SK-N-SH (cell line): ENCODE measurements around the gene SCRN1. TPM values are rescaled to one million over a fixed set of nuclear protein-coding genes. Genes with fewer than 3 reads are reported as not detected.

Experiments
- CTCF ChIA-PET: fragments of 300-600, 350-600 bp; formaldehyde crosslinking; extraction: SDS; loops from one replicate; lab custom pipeline; 2021; lab: Yijun Ruan, JAX
- POLR2A ChIA-PET: fragments of 350-600 bp; sonication (Branson Sonifier 250); formaldehyde crosslinking; extraction: SDS; loops from one replicate; lab custom pipeline; 2020; ENCODE audit warnings: antibody characterized with exemption, inconsistent platforms; lab: Yijun Ruan, JAX
- DNase-seq: peaks from one replicate; pipeline ENCODE4 v3.0.0; 2012
- H2AFZ ChIP-seq: fragments of 200-600 bp; sonication (generic); 2 replicates; pipeline ENCODE4 v1.8.1; 2016; ENCODE audit warnings: antibody characterized with exemption, mild to moderate bottlenecking, low read depth
- H3F3A ChIP-seq: fragments of 200-600 bp; sonication (generic); replicated peaks from 2 replicates; pipeline ENCODE3; 2016; ENCODE audit warnings: antibody characterized with exemption, mild to moderate bottlenecking; ENCODE audit not compliant: insufficient read depth
- H3K27ac ChIP-seq, 2 experiments: fragments of 200-500 bp in 1 of 2; fragments of 200-600 bp in 1 of 2; sonication (Bioruptor generic) in 1 of 2; sonication (generic), shearing (Covaris generic) in 1 of 2; 2 replicates each; pipeline versions ENCODE4 v1.5.1 to v1.6.1; 2014 to 2016; ENCODE audit warnings: low read depth in 2 of 2, inconsistent platforms in 1 of 2, low read length in 1 of 2, mild to moderate bottlenecking in 1 of 2, mixed read lengths in 1 of 2
- H3K27me3 ChIP-seq: fragments of 200-600 bp; sonication (generic), shearing (Covaris generic); 2 replicates; pipeline ENCODE4 v1.6.1; 2016; ENCODE audit warnings: mixed run types; ENCODE audit not compliant: insufficient read depth
- H3K36me3 ChIP-seq, 2 experiments: fragments of 200-500 bp in 1 of 2; fragments of 200-600 bp in 1 of 2; sonication (Bioruptor generic) in 1 of 2; sonication (generic) in 1 of 2; replicated peaks in 1 of 2; 2 replicates each; pipeline versions ENCODE3 to v1.5.1; 2014 to 2016; ENCODE audit warnings: low read length in 1 of 2, mild to moderate bottlenecking in 1 of 2; ENCODE audit not compliant: insufficient read depth in 2 of 2, control insufficient read depth in 1 of 2
- H3K4me1 ChIP-seq, 2 experiments: fragments of 200-500 bp in 1 of 2; fragments of 200-600 bp in 1 of 2; sonication (Bioruptor generic) in 1 of 2; sonication (generic), shearing (Covaris generic) in 1 of 2; 2 replicates each; pipeline versions ENCODE4 v1.5.1 to v1.6.1; 2014 to 2016; ENCODE audit warnings: low read depth in 1 of 2, low read length in 1 of 2, mixed run types in 1 of 2; ENCODE audit not compliant: insufficient read depth in 2 of 2, control insufficient read depth in 1 of 2
- H3K4me2 ChIP-seq: fragments of 200-600 bp; sonication (generic), shearing (Covaris generic); 2 replicates; pipeline ENCODE4 v1.6.1; 2017; ENCODE audit warnings: mixed run types
- H3K4me3 ChIP-seq, 2 experiments: fragments of 200-500 bp in 1 of 2; fragments of 200-600 bp in 1 of 2; sonication (Bioruptor generic) in 1 of 2; sonication (generic), shearing (Covaris generic) in 1 of 2; 2 replicates each; pipeline versions ENCODE4 v1.5.1 to v1.8.1; 2014 to 2016; ENCODE audit warnings: low read depth in 2 of 2, inconsistent platforms in 1 of 2, low read length in 1 of 2, mild to moderate bottlenecking in 1 of 2, mixed read lengths in 1 of 2, moderate library complexity in 1 of 2
- H3K79me2 ChIP-seq: fragments of 200-600 bp; sonication (generic); 2 replicates; pipeline ENCODE4 v1.8.1; 2017; ENCODE audit warnings: mild to moderate bottlenecking; ENCODE audit not compliant: insufficient read depth
- H3K9ac ChIP-seq: fragments of 200-600 bp; sonication (generic); 2 replicates; pipeline ENCODE4 v1.6.1; 2017; ENCODE audit warnings: mixed run types
- H3K9me2 ChIP-seq: fragments of 200-600 bp; sonication (generic); 2 replicates; pipeline ENCODE4 v1.6.1; 2017; ENCODE audit warnings: mixed run types
- H3K9me3 ChIP-seq: fragments of 200-600 bp; sonication (generic); 2 replicates; pipeline ENCODE4 v1.6.1; 2017; ENCODE audit warnings: mixed run types, mild to moderate bottlenecking, moderate library complexity
- H4K20me1 ChIP-seq: fragments of 200-600 bp; sonication (generic); 2 replicates; pipeline ENCODE4 v1.6.1; 2017; ENCODE audit warnings: mild to moderate bottlenecking, mixed run types; ENCODE audit not compliant: insufficient read depth
- EZH2phosphoT487 ChIP-seq: fragments of 200-600 bp; sonication (generic); IDR thresholded peaks from 2 replicates; pipeline ENCODE4 v1.6.1; 2017; ENCODE audit warnings: low read depth, mixed run types, mild to moderate bottlenecking, antibody characterized with exemption, moderate library complexity, borderline replicate concordance
- FOSL2 ChIP-seq: IDR thresholded peaks from 2 replicates; pipeline ENCODE4 v1.4.0; 2012; ENCODE audit warnings: low read depth, mild to moderate bottlenecking, moderate library complexity, borderline replicate concordance
- FOXJ3 ChIP-seq: sonication (generic); formaldehyde crosslinking; IDR thresholded peaks from 2 replicates; pipeline ENCODE4 v1.5.1; 2020; ENCODE audit warnings: mild to moderate bottlenecking, missing genetic modification reagents
- FOXM1 ChIP-seq: IDR thresholded peaks from 2 replicates; pipeline ENCODE4 v1.4.0; 2012; ENCODE audit warnings: low read depth, mild to moderate bottlenecking
- IRF3 ChIP-seq: fragments of 150-350 bp; IDR thresholded peaks from 2 replicates; pipeline ENCODE4 v1.6.1; 2016; ENCODE audit warnings: mild to moderate bottlenecking, low read depth, low read length
- JUND ChIP-seq: IDR thresholded peaks from 2 replicates; pipeline ENCODE4 v1.4.0; 2012
- MEF2A ChIP-seq: IDR thresholded peaks from 2 replicates; pipeline ENCODE4 v1.4.0; 2012; ENCODE audit warnings: low read depth, borderline replicate concordance
- MXI1 ChIP-seq: IDR thresholded peaks from 2 replicates; pipeline ENCODE4 v1.6.1; 2012; ENCODE audit warnings: mild to moderate bottlenecking, low read depth, low read length, improper control_type of control experiment
- NFIC ChIP-seq: IDR thresholded peaks from 2 replicates; pipeline ENCODE4 v1.4.0; 2012; ENCODE audit warnings: borderline replicate concordance
- NRF1 ChIP-seq: IDR thresholded peaks from 2 replicates; pipeline ENCODE4 v1.6.1; 2012; ENCODE audit warnings: low read depth, mild to moderate bottlenecking, low read length
- POLR2AphosphoS5 ChIP-seq: IDR thresholded peaks from 2 replicates; pipeline ENCODE4 v1.6.1; 2012; ENCODE audit warnings: low read depth, low read length
- RAD21 ChIP-seq: IDR thresholded peaks from 2 replicates; pipeline ENCODE4 v1.6.1; 2012; ENCODE audit warnings: mild to moderate bottlenecking, low read length
- RCOR1 ChIP-seq: fragments of 150-350 bp; IDR thresholded peaks from 2 replicates; pipeline ENCODE4 v1.6.1; 2017; ENCODE audit warnings: antibody characterized with exemption, low read length
- REST ChIP-seq: IDR thresholded peaks from 2 replicates; pipeline ENCODE4 v1.6.1; 2012; ENCODE audit warnings: mild to moderate bottlenecking, low read depth, low read length, moderate library complexity
- SMC3 ChIP-seq: IDR thresholded peaks from 2 replicates; pipeline ENCODE4 v1.6.1; 2012; ENCODE audit warnings: low read depth, low read length, improper control_type of control experiment
- TAF1 ChIP-seq: IDR thresholded peaks from 2 replicates; pipeline ENCODE4 v1.6.1; 2012; ENCODE audit warnings: low read depth, mild to moderate bottlenecking, low read length, moderate library complexity, borderline replicate concordance
- WGBS: methylation state at CpG from one replicate; pipeline ENCODE4 v1.1.6; 2017; ENCODE audit warnings: low lambda C conversion rate; 5-methylcytosine and 5-hydroxymethylcytosine counted together
- polyA plus RNA-seq, 3 experiments: library from polyadenylated mRNA; depleted of rRNA; stranded (reverse); fragments of >200 nt; gene quantifications; 2 replicates each; pipeline ENCODE4 v1.2.3, GENCODE V29; 2012
- TF ChIP-seq, protein P1 (sequence below): IDR thresholded peaks from 2 replicates; pipeline ENCODE4; 2012
- TF ChIP-seq, protein P2 (sequence below): fragments of 200-600 bp; sonication (generic); IDR thresholded peaks from 2 replicates; pipeline ENCODE4 v1.6.1; 2017; ENCODE audit warnings: antibody characterized with exemption, mild to moderate bottlenecking, moderate library complexity
- TF ChIP-seq, protein P3 (sequence below): IDR thresholded peaks from 2 replicates; pipeline ENCODE4 v1.4.0; 2012; ENCODE audit warnings: low read depth, borderline replicate concordance
- TF ChIP-seq, protein P4 (sequence below): IDR thresholded peaks from 2 replicates; pipeline ENCODE4 v1.4.0; 2012; ENCODE audit warnings: low read depth

Gene SCRN1
- polyA plus RNA-seq, 1 of the 3 experiments (the other 2 are of a cell fraction) = 64.3 TPM

DNA sequence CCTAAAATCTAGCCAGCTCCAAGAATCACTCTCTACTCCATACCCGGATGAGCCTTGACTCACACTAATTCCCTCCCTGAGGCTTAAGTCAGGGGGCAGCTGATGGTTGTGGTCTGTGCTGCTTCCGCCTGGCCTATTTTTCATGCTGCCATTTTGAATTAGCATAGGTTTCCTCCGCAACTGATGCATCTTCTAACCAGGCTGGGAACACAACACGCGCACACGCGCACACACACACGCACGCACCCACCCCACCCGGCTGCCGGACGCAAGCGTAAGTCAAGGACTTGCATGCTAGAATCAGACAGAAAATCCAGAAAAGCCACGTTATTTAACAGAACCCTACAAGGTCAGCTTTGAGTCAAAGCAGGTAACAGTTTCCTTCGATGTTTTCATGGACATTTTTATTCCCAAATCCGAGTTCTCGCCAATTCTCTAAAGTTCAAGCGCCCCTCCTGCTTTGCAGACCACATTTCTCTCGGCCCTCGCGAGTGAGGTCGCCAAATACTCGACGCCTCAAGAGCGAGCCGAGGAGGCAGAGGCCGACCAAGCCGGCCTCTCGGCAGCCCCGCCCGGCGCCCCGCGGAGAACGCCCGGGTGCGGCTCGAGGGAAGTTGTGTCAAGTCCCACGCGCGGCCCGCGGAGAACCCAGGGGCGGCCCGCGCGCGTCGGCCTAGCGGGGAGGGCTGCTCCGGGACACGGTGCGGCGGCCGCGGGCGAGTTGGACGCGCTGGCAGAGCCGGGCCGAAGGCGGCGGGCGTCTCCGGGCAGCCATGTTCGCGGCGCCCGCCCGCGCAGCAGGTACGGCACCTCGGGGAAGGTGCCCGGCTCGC, 961 bp downstream of the SCRN1 start (continued):
- no peak for TF ChIP-seq IRF3
- TF ChIP-seq NFIC = no peak
- TF ChIP-seq, protein P1, sequence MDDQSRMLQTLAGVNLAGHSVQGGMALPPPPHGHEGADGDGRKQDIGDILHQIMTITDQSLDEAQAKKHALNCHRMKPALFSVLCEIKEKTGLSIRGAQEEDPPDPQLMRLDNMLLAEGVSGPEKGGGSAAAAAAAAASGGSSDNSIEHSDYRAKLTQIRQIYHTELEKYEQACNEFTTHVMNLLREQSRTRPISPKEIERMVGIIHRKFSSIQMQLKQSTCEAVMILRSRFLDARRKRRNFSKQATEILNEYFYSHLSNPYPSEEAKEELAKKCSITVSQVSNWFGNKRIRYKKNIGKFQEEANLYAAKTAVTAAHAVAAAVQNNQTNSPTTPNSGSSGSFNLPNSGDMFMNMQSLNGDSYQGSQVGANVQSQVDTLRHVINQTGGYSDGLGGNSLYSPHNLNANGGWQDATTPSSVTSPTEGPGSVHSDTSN = peak; percentile 82
- TF ChIP-seq NRF1 = peak; percentile 53
- TF ChIP-seq, protein P2, sequence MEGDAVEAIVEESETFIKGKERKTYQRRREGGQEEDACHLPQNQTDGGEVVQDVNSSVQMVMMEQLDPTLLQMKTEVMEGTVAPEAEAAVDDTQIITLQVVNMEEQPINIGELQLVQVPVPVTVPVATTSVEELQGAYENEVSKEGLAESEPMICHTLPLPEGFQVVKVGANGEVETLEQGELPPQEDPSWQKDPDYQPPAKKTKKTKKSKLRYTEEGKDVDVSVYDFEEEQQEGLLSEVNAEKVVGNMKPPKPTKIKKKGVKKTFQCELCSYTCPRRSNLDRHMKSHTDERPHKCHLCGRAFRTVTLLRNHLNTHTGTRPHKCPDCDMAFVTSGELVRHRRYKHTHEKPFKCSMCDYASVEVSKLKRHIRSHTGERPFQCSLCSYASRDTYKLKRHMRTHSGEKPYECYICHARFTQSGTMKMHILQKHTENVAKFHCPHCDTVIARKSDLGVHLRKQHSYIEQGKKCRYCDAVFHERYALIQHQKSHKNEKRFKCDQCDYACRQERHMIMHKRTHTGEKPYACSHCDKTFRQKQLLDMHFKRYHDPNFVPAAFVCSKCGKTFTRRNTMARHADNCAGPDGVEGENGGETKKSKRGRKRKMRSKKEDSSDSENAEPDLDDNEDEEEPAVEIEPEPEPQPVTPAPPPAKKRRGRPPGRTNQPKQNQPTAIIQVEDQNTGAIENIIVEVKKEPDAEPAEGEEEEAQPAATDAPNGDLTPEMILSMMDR = no peak
- TF ChIP-seq TAF1 = peak; percentile 48; the same call in 1 of the 2 replicates
- TF ChIP-seq, protein P3, sequence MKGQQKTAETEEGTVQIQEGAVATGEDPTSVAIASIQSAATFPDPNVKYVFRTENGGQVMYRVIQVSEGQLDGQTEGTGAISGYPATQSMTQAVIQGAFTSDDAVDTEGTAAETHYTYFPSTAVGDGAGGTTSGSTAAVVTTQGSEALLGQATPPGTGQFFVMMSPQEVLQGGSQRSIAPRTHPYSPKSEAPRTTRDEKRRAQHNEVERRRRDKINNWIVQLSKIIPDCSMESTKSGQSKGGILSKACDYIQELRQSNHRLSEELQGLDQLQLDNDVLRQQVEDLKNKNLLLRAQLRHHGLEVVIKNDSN = no peak
- TF ChIP-seq SMC3 = no peak

GRCh38 chr7:29987811-29988317, 1.7 kb downstream of the SCRN1 start:
- Histone ChIP-seq H3K9me2 (no peaks in the 10 kb centered on the region), H3K79me2 (peaks cover 72% of the 10 kb centered on the region), H3K9me3 (peaks cover 4% of the 10 kb centered on the region; the same call in 1 of the 2 replicates), H4K20me1 (no peaks in the 10 kb centered on the region), H3K4me1 (peaks cover 6 to 10% of the 10 kb centered on the region in 2 experiments; a peak in 2 of 4 replicates), H3K27me3 (no peaks in the 10 kb centered on the region), H3F3A (peaks cover 29% of the 10 kb centered on the region), H3K27ac (peak overlapping the region; percentile 88 to 90), H3K4me3 (peak overlapping the region; percentile 87), H2AFZ (peak overlapping the region; percentile 84), H3K36me3 (peaks cover 0 to 3% of the 10 kb centered on the region in 2 experiments), H3K9ac (peak overlapping the region; percentile 92), H3K4me2 (peak overlapping the region; percentile 91)
- ChIA-PET POLR2A (interaction anchor here (0.7 kb wide), 1 partner anchor 10 kb away, joined by 4 read pairs; no protein-coding TSS in a partner anchor), CTCF (interaction anchor here (0.8 to 5.9 kb wide), 7 partner anchors 10 to 109 kb away, joined by 3 to 21 read pairs (median 3); no protein-coding TSS in a partner anchor)
- DNase-seq = peak; percentile 36
- WGBS = 38% methylated on average over 8 of the region's 8 CpGs
- TF ChIP-seq NRF1 (no peak), FOXJ3 (peak; percentile 40; the same call in 1 of the 2 replicates), EZH2phosphoT487 (no peak), REST (no peak), NFIC (peak; percentile 20; the same call in 1 of the 2 replicates), RAD21 (no peak), TAF1 (0 out of 2 replicates have a peak, but pooled peaks have one; percentile 29), FOXM1 (no peak), POLR2AphosphoS5 (peak; percentile 42), MXI1 (no peak), RCOR1 (no peak), MEF2A (0 out of 2 replicates have a peak, but pooled peaks have one; percentile 31), FOSL2 (peak; percentile 95), JUND (peak; percentile 94)
- TF ChIP-seq, protein P4, sequence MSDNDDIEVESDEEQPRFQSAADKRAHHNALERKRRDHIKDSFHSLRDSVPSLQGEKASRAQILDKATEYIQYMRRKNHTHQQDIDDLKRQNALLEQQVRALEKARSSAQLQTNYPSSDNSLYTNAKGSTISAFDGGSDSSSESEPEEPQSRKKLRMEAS = peak; percentile 88
